GM12872 (cell line): ENCODE measurements around the gene ADCYAP1R1.

Experiments used
- CTCF ChIP-seq: IDR thresholded peaks from 3 replicates; pipeline ENCODE4 v1.5.1; 2011; ENCODE audit warnings: low read depth, mild to moderate bottlenecking, low read length, moderate library complexity; ENCODE audit not compliant: insufficient read depth

Gene ADCYAP1R1

GRCh38 chr7:31092606-31093005, 40.5 kb downstream of the ADCYAP1R1 start:
- TF ChIP-seq CTCF: no peak

- no peak for TF ChIP-seq CTCF
Observed at GRCh38 chr7:31093282-31093681, 41.2 kb downstream of the ADCYAP1R1 start.

- TF ChIP-seq CTCF: no peak
Observed at GRCh38 chr7:31094271-31094670, 42.2 kb downstream of the ADCYAP1R1 start.

- no peak for TF ChIP-seq CTCF
Observed at GRCh38 chr7:31095286-31096197, 43.4 kb downstream of the ADCYAP1R1 start.

- no peak for TF ChIP-seq CTCF
Observed at GRCh38 chr7:31096198-31096876, 44.2 kb downstream of the ADCYAP1R1 start.

- TF ChIP-seq CTCF: no peak
Observed at GRCh38 chr7:31096877-31097258, 44.8 kb downstream of the ADCYAP1R1 start.

- no peak for TF ChIP-seq CTCF
Observed at GRCh38 chr7:31098642-31099360, 46.7 kb downstream of the ADCYAP1R1 start.
